Left forelimb (tissue), 1 donor: ENCODE data around the gene GPR137B.
"Not testable (repeated sequence)": the region's sequence is repeated elsewhere in the genome, so short reads cannot be mapped to it uniquely, and the experiment has no call there.

ENCODE experiments used
- DNase-seq: peaks from one replicate; pipeline ENCODE4 v3.0.0-alpha.2; 2018; ENCODE audit warnings: low spot score

The GPR137B gene

GRCh38 chr1:236161230-236161629 is 18.9 kb downstream of the GPR137B start:
- no peak for DNase-seq

DNA sequence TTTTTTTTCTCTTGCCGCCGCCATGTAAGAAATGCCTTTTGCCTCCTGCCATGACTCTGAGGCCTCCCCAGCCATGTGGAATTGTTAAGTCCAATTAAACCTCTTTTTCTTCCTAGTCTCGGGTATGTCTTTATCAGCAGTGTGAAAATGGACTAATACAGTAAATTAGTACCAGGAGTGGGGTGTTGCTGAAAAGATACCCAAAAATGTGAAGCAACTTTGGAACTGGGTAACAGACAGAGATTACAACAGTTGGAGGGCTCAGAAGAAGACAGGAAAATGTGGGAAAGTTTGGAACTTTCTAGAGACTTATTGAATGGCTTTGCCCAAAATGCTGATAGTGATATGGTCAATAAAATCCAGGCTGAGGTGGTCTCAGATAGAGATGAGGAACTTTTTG is 19.4 kb downstream of the GPR137B start:
- DNase-seq = not testable (repeated sequence)

GRCh38 chr1:236163463-236164153 is 21.3 kb downstream of the GPR137B start:
- DNase-seq = no peak

GRCh38 chr1:236164273-236164672 is 21.9 kb downstream of the GPR137B start:
- DNase-seq = peak; percentile 44

GRCh38 chr1:236165238-236165981 is 23.1 kb downstream of the GPR137B start:
- peak; percentile 11 for DNase-seq

- no peak for DNase-seq
These were observed 23.7 kb downstream of the GPR137B start for GRCh38 chr1:236166041-236166440.

DNA sequence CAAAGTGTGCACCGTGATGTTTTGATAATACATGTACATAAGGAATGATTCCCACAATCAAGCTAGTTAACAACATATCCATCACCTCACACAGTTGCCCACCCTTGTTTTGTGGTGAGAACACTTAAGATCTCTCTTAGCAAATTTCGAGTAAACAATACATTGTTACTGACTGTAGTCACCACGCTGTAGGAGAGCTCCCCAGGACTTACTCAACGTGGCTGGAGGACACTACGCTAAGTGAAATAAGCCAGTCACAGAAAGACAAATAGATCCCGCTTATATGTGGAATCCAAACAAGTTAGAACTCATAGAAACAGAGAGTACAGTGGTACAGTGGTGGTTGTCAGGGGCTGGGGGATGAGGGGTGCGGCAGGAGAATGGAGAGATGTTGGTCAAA is 24.8 kb downstream of the GPR137B start:
- peak; percentile 17 for DNase-seq

GRCh38 chr1:236167578-236167977 is 25.2 kb downstream of the GPR137B start:
- DNase-seq = peak; percentile 26

- DNase-seq = peak; percentile 53
These were observed 26.5 kb downstream of the GPR137B start for GRCh38 chr1:236168716-236169429.

GRCh38 chr1:236172041-236172579 is 29.8 kb downstream of the GPR137B start:
- DNase-seq = no peak

DNA sequence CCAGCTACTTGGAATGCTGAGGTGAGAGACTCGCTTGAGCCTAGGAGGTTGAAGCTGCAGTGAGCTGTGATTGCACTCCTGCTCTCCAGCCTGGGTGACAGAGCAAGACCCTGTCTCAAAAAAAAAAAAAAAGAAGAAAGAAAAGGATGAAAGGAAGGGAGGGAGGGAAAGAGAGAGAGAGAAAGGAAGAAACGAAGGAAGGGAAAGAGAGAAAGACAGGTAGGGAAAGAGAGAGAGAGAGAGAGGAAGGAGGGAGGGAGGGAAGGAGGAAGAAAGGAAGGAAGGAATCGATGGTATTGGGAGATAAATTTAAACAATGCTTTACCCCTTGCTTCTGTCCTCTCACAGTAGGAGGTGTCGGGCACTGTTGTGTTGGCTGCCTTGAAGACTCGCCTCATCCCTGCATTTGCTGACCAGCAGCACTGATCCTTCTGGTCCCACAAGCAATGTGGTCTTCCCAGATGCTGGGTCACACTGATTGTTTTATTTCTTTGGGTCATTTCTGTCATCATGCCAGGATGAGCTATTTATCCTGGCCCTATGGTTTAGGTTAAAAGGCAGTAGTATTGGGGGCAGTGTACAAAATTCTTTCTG is 30.9 kb downstream of the GPR137B start:
- no peak for DNase-seq

DNA sequence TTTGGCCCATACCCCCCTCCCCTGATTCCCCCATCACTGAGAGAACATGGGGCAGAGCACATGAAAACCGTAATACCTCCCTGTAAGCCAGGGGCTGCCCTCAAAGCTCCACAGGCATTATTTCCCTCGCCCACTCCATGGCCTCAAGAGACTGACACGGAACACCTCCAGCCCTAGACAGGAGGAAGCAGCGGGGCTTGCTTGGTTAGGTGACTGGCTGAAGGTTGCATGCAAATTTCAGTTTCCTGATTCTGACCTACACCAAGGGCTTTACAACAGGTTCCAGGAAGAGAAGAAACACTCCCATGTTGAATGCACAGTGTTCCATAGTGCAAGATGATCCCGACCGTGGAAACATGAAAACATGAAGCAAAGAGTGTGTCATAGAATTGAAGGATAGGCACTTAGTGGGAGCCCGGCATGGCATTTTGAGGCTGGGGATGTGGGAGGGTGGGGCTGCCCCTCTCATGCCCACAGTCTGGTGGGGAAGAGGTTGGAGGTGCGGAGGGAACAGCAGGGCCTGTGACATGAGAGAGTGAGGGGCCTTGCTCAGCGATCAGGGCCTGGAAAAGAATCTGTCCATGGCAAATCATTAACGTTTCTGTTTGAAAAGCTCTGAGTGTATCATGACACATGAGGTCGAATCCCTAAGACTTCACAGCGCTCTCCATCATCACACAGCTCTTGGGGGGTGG is 33.5 kb downstream of the GPR137B start:
- no peak for DNase-seq

DNA sequence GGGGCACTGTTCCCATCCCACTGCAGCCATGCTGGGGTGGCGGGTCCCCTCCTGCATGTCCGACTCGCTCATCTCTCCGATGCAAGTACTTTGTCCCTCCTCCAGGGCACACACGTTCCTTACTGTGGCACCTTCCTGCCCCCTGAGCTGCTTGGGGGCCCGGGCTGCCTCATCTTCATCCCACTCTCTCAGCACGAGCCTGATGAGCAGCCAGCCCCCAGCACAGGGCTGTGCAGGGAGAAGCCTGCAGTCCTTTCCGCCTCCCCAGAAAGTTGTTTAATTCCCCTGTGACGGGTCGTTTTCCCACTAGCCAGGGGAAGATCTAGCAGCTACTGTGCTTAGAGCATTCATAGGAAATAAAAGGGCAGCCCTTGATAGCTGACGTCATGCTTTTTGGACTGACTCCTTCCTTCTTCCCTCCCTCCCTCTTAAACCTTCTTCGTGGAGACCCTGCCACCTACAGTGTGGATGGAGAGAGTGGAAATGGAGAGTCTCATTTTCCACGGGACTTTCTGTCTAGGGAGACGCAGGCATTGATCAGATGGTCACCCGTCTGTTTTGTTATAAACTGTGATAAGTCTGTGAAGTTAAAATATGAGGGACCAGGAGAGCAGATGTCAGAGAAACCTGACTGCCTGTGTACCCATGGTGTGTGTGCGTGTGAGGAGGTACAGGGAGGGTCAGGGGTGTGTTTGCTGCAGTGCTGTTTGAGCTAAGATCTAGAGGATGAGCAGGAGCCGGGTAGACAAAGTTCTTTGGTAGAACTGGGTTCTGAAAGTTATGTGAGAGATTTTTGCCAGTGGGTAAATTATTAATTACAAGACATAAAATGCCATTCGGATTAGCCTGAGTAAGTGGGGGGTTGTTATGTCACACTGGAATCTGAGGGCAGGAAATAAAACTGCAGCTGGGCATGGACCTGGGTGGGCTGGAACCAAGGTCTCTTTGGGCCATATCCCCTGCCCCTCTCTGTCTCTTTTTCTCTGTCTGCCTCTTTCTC is 34.3 kb downstream of the GPR137B start:
- no peak for DNase-seq

DNA sequence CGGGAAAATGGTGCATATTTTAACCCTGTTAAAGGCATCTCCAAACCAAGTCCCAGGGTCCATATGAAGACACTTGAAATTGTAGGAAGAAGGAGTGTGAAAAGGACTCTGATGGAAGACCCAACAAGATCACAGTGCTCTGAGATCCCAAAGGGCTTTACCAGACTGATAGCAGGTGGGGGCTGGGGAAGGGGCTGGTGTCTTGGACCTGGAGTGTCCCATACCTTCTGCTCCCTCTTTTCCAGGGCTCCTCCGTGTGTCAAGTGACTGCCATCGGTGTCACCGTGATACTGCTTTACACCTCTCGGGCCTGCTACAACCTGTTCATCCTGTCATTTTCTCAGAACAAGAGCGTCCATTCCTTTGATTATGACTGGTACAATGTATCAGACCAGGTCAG is 37.3 kb downstream of the GPR137B start:
- DNase-seq = no peak

DNA sequence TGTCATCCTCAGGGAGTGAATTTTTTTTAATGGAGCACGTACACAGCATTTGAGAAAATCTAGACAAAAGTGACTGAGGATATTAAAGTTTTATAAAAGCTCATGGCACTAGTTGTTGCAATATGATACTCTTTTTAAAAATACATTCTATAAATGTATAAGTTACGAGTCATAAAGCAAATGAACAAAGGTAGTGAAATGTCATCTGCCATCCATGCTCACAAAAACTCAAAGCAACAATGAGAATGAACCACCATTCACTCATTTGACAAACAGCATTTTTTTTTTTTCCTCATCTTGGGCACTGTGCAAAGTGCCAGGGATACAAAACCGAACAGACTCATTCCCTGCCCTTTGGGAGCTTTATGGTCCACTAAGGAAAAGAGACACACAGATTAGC is 38.7 kb downstream of the GPR137B start:
- no peak for DNase-seq

- no peak for DNase-seq
These were observed 43.3 kb downstream of the GPR137B start for GRCh38 chr1:236185687-236186086.

- not testable (repeated sequence) for DNase-seq
These were observed 44.1 kb downstream of the GPR137B start for GRCh38 chr1:236186471-236186870.

- DNase-seq = not testable (repeated sequence)
These were observed 45.7 kb downstream of the GPR137B start for GRCh38 chr1:236188084-236188483.

DNA sequence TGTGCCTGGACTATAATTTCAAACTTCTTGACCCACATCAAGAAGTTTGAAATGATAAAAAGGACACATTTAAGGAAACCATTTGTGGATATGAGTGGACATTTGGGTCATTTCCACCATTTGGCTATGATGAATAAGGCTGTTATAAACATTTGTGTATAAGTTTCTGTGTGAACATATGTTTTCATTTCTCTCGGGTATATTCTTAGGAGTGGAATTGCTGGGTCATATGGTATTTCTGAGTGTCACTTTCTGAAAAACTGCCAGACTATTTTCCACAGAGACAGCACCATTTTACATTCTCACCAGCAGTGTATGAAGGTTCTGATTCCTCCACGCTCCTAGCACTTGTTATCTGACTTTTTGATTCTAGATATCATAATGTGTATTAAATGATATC is 50.8 kb downstream of the GPR137B start:
- no peak for DNase-seq

DNA sequence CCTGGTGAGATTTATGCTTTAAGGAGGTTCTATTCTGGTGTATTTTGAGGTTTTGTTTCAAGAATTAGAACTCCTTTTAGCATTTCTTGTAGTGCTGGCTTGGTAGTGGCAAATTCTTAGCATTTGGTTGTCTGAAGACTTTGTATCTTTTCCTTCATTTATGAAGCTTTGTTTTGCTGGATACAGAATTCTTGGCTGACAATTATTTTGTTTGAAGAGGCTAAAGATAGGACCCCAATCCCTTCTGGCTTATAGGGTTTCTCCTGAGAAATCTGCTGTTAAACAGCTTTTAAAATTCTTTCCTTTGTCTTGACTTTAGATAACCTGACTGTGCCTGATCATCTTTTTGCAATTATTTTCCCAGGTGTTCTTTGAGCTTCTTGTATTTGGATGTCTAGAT is 58.6 kb downstream of the GPR137B start:
- DNase-seq = no peak
